Left ventricle myocardium inferior (tissue), 1 donor: Measurements from ENCODE around the gene TNFRSF17. TPM values are rescaled to one million over a fixed set of nuclear protein-coding genes. Genes with fewer than 3 reads are reported as not detected.

Experiments used
- DNase-seq: peaks from one replicate; pipeline ENCODE4 v3.0.0-alpha.2; 2020
- H3K27ac ChIP-seq: fragments of 200-600 bp; replicated peaks from 2 replicates; pipeline ENCODE4 v1.8.0; 2021
- H3K27me3 ChIP-seq: fragments of 200-600 bp; 2 replicates; pipeline ENCODE4 v1.8.0; 2021; ENCODE audit warnings: low read depth
- H3K36me3 ChIP-seq: fragments of 200-600 bp; 2 replicates; pipeline ENCODE4 v1.8.0; 2021
- H3K4me1 ChIP-seq: fragments of 200-600 bp; 2 replicates; pipeline ENCODE4 v1.8.0; 2021
- H3K4me3 ChIP-seq: fragments of 200-600 bp; 2 replicates; pipeline ENCODE4 v1.8.0; 2021; ENCODE audit warnings: mild to moderate bottlenecking, moderate library complexity
- H3K9me3 ChIP-seq: fragments of 200-600 bp; replicated peaks from 2 replicates; pipeline ENCODE4 v1.8.0; 2021
- CTCF ChIP-seq: fragments of 200-600 bp; IDR thresholded peaks from 2 replicates; pipeline ENCODE4 v1.8.0; 2021; ENCODE audit warnings: antibody characterized with exemption, mild to moderate bottlenecking, borderline replicate concordance
- intact Hi-C: fragments of 100-400 bp; cut with micrococcal nuclease; formaldehyde crosslinking; loops from one replicate; pipeline ENCODE4 v1.11.0; 2022
- total RNA-seq: library from RNA; stranded (reverse); fragmentation: NEBNext Ultra II Directional; extraction: Animal tissue kit (Norgen Biotek cat#: 25700); gene quantifications from one replicate; pipeline ENCODE4 v1.2.1, GENCODE V29; 2021
- donor health status: DM: no; HTN: yes; CAD: no; lungs with severe emphysema.

TNFRSF17 gene
- total RNA-seq, 1 donor from 2014 or later, result not detected

GRCh38 chr16:11994143-11995119 lies 29.4 kb downstream of the TNFRSF17 start:
- H3K4me1 ChIP-seq, result peaks cover 32% of the 10 kb centered on the region
- peak overlapping the region; percentile 47 for H3K27ac ChIP-seq

DNA sequence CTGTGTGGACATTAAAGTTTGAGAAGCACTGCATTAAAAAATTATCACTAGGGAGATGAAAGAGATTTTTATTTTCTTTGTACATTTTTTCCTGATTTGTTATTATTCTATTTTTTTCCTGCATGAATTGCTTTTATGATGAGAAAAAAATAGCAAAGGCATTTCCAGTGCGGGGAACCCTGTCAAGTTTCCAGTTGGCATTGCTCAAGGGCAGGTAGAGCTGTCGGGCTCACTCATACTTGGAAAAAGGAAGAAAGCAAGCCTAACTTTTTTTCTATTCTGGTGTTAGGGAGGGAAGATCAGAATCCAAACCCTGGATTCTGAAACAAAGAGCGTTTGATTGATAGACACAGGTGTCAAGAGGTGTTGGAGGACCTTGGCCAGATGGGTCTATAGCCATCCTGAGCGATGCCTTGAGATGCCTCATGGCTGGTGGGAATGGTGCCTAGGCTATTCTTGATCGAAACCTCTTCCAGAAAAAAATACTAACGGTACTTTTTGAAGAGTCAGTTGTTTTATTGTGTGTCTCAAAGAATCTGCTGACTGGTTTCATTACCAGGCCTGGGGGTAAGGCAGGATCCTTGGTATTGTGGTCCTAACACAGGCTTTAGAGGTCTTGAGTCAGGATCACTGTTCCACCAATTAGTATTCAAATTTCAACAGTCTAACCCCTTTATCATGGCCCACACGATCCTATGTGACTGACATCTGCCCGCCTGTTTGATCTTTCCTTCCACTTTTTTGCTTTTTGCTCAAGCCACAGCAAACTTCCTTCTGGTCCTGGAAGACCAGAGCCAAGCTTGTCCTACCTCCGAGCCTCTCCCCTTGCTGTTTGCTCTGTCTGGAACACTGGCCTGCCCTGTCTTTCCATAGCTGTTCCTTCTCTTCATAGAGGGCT lies 31.7 kb downstream of the TNFRSF17 start:
- Histone ChIP-seq H3K27me3 (no peaks in the 10 kb centered on the region), H3K27ac (no peak overlapping the region), H3K36me3 (no peaks in the 10 kb centered on the region), H3K4me3 (no peak overlapping the region), H3K4me1 (peaks cover 39% of the 10 kb centered on the region), H3K9me3 (no peaks in the 10 kb centered on the region)
- DNase-seq, result no peak
- intact Hi-C loops, result no loop called here
- no peak for TF ChIP-seq CTCF

More at GRCh38 chr16:11994143-11995119, 29.4 kb downstream of the TNFRSF17 start:
- no peaks in the 10 kb centered on the region for H3K36me3 ChIP-seq
- TF ChIP-seq CTCF, result no peak
- H3K27me3 ChIP-seq, result no peaks in the 10 kb centered on the region
- intact Hi-C loops, result no loop called here
- H3K9me3 ChIP-seq, result no peaks in the 10 kb centered on the region
- no peak overlapping the region for H3K4me3 ChIP-seq
- no peak for DNase-seq

GRCh38 chr16:12000032-12000431 lies 35.0 kb downstream of the TNFRSF17 start:
- Histone ChIP-seq H3K27me3 (no peaks in the 10 kb centered on the region), H3K36me3 (peaks cover 10% of the 10 kb centered on the region), H3K4me1 (peaks cover 17% of the 10 kb centered on the region), H3K9me3 (no peaks in the 10 kb centered on the region), H3K4me3 (no peak overlapping the region), H3K27ac (peak overlapping the region; percentile 28)
- intact Hi-C loops, result no loop called here
- DNase-seq, result no peak
- no peak for TF ChIP-seq CTCF

GRCh38 chr16:12002447-12003006 lies 37.5 kb downstream of the TNFRSF17 start:
- no peaks in the 10 kb centered on the region for H3K9me3 ChIP-seq
- H3K4me3 ChIP-seq, result no peak overlapping the region
- peak overlapping the region; percentile 5 for H3K27ac ChIP-seq
- TF ChIP-seq CTCF, result no peak
- peaks cover 17% of the 10 kb centered on the region for H3K36me3 ChIP-seq
- intact Hi-C loops, result no loop called here
- H3K27me3 ChIP-seq, result no peaks in the 10 kb centered on the region
- H3K4me1 ChIP-seq, result peaks cover 13% of the 10 kb centered on the region
- DNase-seq, result no peak

DNA sequence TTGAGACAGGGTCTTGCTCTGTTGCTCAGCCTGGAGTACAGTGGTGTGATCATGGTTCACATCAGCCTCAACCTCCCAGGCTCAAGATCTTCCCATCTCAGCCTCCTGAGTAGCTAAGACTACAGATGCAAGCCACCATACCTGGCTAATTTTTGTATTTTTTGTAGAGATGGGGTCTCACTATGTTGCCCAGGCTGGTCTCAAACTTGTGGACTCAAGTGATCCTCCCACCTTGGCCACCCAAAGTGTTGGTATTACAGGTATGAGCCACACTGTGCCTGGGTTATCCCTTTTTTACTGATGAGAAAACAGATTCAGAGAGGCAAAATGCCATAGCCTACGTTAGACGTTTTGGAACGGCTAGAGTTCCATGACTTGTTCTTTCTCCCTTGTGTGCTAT lies 41.6 kb downstream of the TNFRSF17 start:
- Histone ChIP-seq H3K27me3 (no peaks in the 10 kb centered on the region), H3K4me1 (peaks cover 16% of the 10 kb centered on the region), H3K9me3 (no peaks in the 10 kb centered on the region), H3K4me3 (no peak overlapping the region), H3K27ac (no peak overlapping the region), H3K36me3 (peaks cover 21% of the 10 kb centered on the region)
- intact Hi-C loops, result no loop called here
- TF ChIP-seq CTCF, result no peak
- no peak for DNase-seq
